HG03139 (cell line): Measurements from ENCODE around the gene MAGI3.
"Not testable (repeated sequence)": the region's sequence is repeated elsewhere in the genome, so short reads cannot be mapped to it uniquely, and the experiment has no call there.

ENCODE experiments used
- ATAC-seq: cut with Tn5 transposase; IDR thresholded peaks from one replicate; pipeline ENCODE4 v1.9.1; 2021; ENCODE audit not compliant: unreplicated experiment

The MAGI3 gene

GRCh38 chr1:113396585-113396984, 6.3 kb downstream of the MAGI3 start:
- ATAC-seq, result no peak

GRCh38 chr1:113399062-113399583, 8.8 kb downstream of the MAGI3 start:
- no peak for ATAC-seq

- ATAC-seq, result no peak
Measured at GRCh38 chr1:113401067-113401466, 10.8 kb downstream of the MAGI3 start.

- no peak for ATAC-seq
Measured at GRCh38 chr1:113401728-113402127, 11.4 kb downstream of the MAGI3 start.

GRCh38 chr1:113403065-113403464, 12.8 kb downstream of the MAGI3 start:
- ATAC-seq, result no peak

- no peak for ATAC-seq
Measured at GRCh38 chr1:113405573-113405972, 15.3 kb downstream of the MAGI3 start.

- ATAC-seq, result not testable (repeated sequence)
Measured at GRCh38 chr1:113406149-113406548, 15.8 kb downstream of the MAGI3 start.

GRCh38 chr1:113409363-113409762, 19.0 kb downstream of the MAGI3 start:
- no peak for ATAC-seq

- ATAC-seq, result not testable (repeated sequence)
Measured at GRCh38 chr1:113412020-113412419, 21.7 kb downstream of the MAGI3 start.

GRCh38 chr1:113415310-113416070, 25.2 kb downstream of the MAGI3 start:
- ATAC-seq, result no peak

- ATAC-seq, result not testable (repeated sequence)
Measured at GRCh38 chr1:113416071-113416470, 25.8 kb downstream of the MAGI3 start.

GRCh38 chr1:113416496-113416895, 26.2 kb downstream of the MAGI3 start:
- ATAC-seq, result no peak

GRCh38 chr1:113422315-113423068, 32.2 kb downstream of the MAGI3 start:
- no peak for ATAC-seq

- ATAC-seq, result no peak
Measured at GRCh38 chr1:113423826-113424225, 33.5 kb downstream of the MAGI3 start.

- no peak for ATAC-seq
Measured at GRCh38 chr1:113429461-113430153, 39.3 kb downstream of the MAGI3 start.

- no peak for ATAC-seq
Measured at GRCh38 chr1:113433184-113433583, 42.9 kb downstream of the MAGI3 start.

- no peak for ATAC-seq
Measured at GRCh38 chr1:113434081-113434873, 44.0 kb downstream of the MAGI3 start.

- ATAC-seq, result no peak
Measured at GRCh38 chr1:113434874-113435175, 44.5 kb downstream of the MAGI3 start.

GRCh38 chr1:113437554-113438341, 47.4 kb downstream of the MAGI3 start:
- no peak for ATAC-seq
